A549 (cell line): ENCODE data around the gene FHL2.

Experiments used
- CTCF ChIP-seq: fragments of >200 bp; sonication (Bioruptor Twin); formaldehyde crosslinking; IDR thresholded peaks from 3 replicates; pipeline ENCODE4 v1.5.1; 2016
- RCOR1 ChIP-seq: fragments of 150-350 bp; IDR thresholded peaks from 2 replicates; pipeline ENCODE4 v1.6.1; 2014; ENCODE audit warnings: antibody characterized with exemption, low read length, low read depth

DNA sequence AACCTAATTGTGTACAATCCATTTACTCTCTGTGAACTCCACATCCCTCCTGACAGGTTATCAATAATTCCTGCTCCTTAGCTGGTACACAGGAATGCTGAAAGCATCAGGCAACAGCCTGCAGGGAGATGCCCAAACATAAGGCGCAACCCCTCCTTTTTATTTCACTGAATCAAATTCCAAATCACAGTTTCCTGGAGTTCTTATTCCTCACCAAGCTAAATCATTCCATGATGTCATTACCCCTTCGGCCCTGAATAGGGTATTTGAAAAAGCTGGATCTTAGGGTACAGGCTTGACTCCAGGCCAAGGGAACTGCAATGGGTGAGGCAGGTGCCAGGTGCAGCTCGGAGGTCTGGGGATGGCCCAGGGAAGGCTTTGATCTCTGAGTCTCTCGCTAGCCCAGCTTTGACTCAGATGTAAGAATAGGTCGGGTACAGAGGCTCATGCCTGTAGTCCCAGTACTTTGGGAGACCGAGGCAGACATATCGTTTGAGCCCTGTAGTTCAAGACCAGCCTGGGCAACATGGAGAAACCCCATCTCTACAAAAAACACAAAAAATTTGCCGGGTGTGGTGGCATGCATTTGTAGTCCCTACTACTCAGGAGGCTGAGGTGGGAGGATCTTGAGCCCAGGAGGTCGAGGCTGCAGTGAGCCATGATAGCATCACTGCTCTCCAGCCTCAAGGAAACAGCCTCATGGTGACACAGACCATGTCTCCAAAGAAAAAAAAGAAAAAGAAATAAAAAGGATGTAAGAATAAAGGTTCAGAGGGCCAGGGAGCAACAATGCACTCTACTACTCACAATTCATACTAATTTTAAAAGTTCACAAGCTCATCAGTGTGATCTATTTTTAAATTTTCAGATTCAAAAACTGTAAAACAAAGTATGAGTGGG is 6.8 kb downstream of the FHL2 start:
- TF ChIP-seq CTCF (no peak), RCOR1 (no peak)
